SK-N-SH (cell line): ENCODE results near the gene VCAN. TPM values are rescaled to one million over a fixed set of nuclear protein-coding genes. Genes with fewer than 3 reads are reported as not detected.

Experiments used
- CTCF ChIA-PET: fragments of 300-600, 350-600 bp; formaldehyde crosslinking; extraction: SDS; loops from one replicate; lab custom pipeline; 2021; lab: Yijun Ruan, JAX
- POLR2A ChIA-PET: fragments of 350-600 bp; sonication (Branson Sonifier 250); formaldehyde crosslinking; extraction: SDS; loops from one replicate; lab custom pipeline; 2020; ENCODE audit warnings: antibody characterized with exemption, inconsistent platforms; lab: Yijun Ruan, JAX
- DNase-seq: peaks from one replicate; pipeline ENCODE4 v3.0.0; 2012
- H2AFZ ChIP-seq: fragments of 200-600 bp; sonication (generic); 2 replicates; pipeline ENCODE4 v1.8.1; 2016; ENCODE audit warnings: antibody characterized with exemption, mild to moderate bottlenecking, low read depth
- H3F3A ChIP-seq: fragments of 200-600 bp; sonication (generic); replicated peaks from 2 replicates; pipeline ENCODE3; 2016; ENCODE audit warnings: antibody characterized with exemption, mild to moderate bottlenecking; ENCODE audit not compliant: insufficient read depth
- H3K27ac ChIP-seq, 2 experiments: fragments of 200-500 bp in 1 of 2; fragments of 200-600 bp in 1 of 2; sonication (Bioruptor generic) in 1 of 2; sonication (generic), shearing (Covaris generic) in 1 of 2; 2 replicates each; pipeline versions ENCODE4 v1.5.1 to v1.6.1; 2014 to 2016; ENCODE audit warnings: low read depth in 2 of 2, inconsistent platforms in 1 of 2, low read length in 1 of 2, mild to moderate bottlenecking in 1 of 2, mixed read lengths in 1 of 2
- H3K27me3 ChIP-seq: fragments of 200-600 bp; sonication (generic), shearing (Covaris generic); 2 replicates; pipeline ENCODE4 v1.6.1; 2016; ENCODE audit warnings: mixed run types; ENCODE audit not compliant: insufficient read depth
- H3K36me3 ChIP-seq, 2 experiments: fragments of 200-500 bp in 1 of 2; fragments of 200-600 bp in 1 of 2; sonication (Bioruptor generic) in 1 of 2; sonication (generic) in 1 of 2; replicated peaks in 1 of 2; 2 replicates each; pipeline versions ENCODE3 to v1.5.1; 2014 to 2016; ENCODE audit warnings: low read length in 1 of 2, mild to moderate bottlenecking in 1 of 2; ENCODE audit not compliant: insufficient read depth in 2 of 2, control insufficient read depth in 1 of 2
- H3K4me1 ChIP-seq, 2 experiments: fragments of 200-500 bp in 1 of 2; fragments of 200-600 bp in 1 of 2; sonication (Bioruptor generic) in 1 of 2; sonication (generic), shearing (Covaris generic) in 1 of 2; 2 replicates each; pipeline versions ENCODE4 v1.5.1 to v1.6.1; 2014 to 2016; ENCODE audit warnings: low read depth in 1 of 2, low read length in 1 of 2, mixed run types in 1 of 2; ENCODE audit not compliant: insufficient read depth in 2 of 2, control insufficient read depth in 1 of 2
- H3K4me2 ChIP-seq: fragments of 200-600 bp; sonication (generic), shearing (Covaris generic); 2 replicates; pipeline ENCODE4 v1.6.1; 2017; ENCODE audit warnings: mixed run types
- H3K4me3 ChIP-seq, 2 experiments: fragments of 200-500 bp in 1 of 2; fragments of 200-600 bp in 1 of 2; sonication (Bioruptor generic) in 1 of 2; sonication (generic), shearing (Covaris generic) in 1 of 2; 2 replicates each; pipeline versions ENCODE4 v1.5.1 to v1.8.1; 2014 to 2016; ENCODE audit warnings: low read depth in 2 of 2, inconsistent platforms in 1 of 2, low read length in 1 of 2, mild to moderate bottlenecking in 1 of 2, mixed read lengths in 1 of 2, moderate library complexity in 1 of 2
- H3K79me2 ChIP-seq: fragments of 200-600 bp; sonication (generic); 2 replicates; pipeline ENCODE4 v1.8.1; 2017; ENCODE audit warnings: mild to moderate bottlenecking; ENCODE audit not compliant: insufficient read depth
- H3K9ac ChIP-seq: fragments of 200-600 bp; sonication (generic); 2 replicates; pipeline ENCODE4 v1.6.1; 2017; ENCODE audit warnings: mixed run types
- H3K9me2 ChIP-seq: fragments of 200-600 bp; sonication (generic); 2 replicates; pipeline ENCODE4 v1.6.1; 2017; ENCODE audit warnings: mixed run types
- H3K9me3 ChIP-seq: fragments of 200-600 bp; sonication (generic); 2 replicates; pipeline ENCODE4 v1.6.1; 2017; ENCODE audit warnings: mixed run types, mild to moderate bottlenecking, moderate library complexity
- H4K20me1 ChIP-seq: fragments of 200-600 bp; sonication (generic); 2 replicates; pipeline ENCODE4 v1.6.1; 2017; ENCODE audit warnings: mild to moderate bottlenecking, mixed run types; ENCODE audit not compliant: insufficient read depth
- CHD2 ChIP-seq: fragments of 150-350 bp; IDR thresholded peaks from 2 replicates; pipeline ENCODE4 v1.6.1; 2018; ENCODE audit warnings: low read length; ENCODE audit not compliant: partially characterized antibody
- EP300 ChIP-seq, 2 experiments: IDR thresholded peaks; 2 replicates each; pipeline versions ENCODE4 v1.4.0 to v1.6.1; 2012; ENCODE audit warnings: borderline replicate concordance in 1 of 2, low read depth in 1 of 2, low read length in 1 of 2
- FOXM1 ChIP-seq: IDR thresholded peaks from 2 replicates; pipeline ENCODE4 v1.4.0; 2012; ENCODE audit warnings: low read depth, mild to moderate bottlenecking
- GABPA ChIP-seq: IDR thresholded peaks from 2 replicates; pipeline ENCODE4 v1.4.0; 2012; ENCODE audit warnings: low read depth, mild to moderate bottlenecking
- MEF2A ChIP-seq: IDR thresholded peaks from 2 replicates; pipeline ENCODE4 v1.4.0; 2012; ENCODE audit warnings: low read depth, borderline replicate concordance
- NRF1 ChIP-seq: IDR thresholded peaks from 2 replicates; pipeline ENCODE4 v1.6.1; 2012; ENCODE audit warnings: low read depth, mild to moderate bottlenecking, low read length
- RAD21 ChIP-seq: IDR thresholded peaks from 2 replicates; pipeline ENCODE4 v1.6.1; 2012; ENCODE audit warnings: mild to moderate bottlenecking, low read length
- REST ChIP-seq: IDR thresholded peaks from 2 replicates; pipeline ENCODE4 v1.6.1; 2012; ENCODE audit warnings: mild to moderate bottlenecking, low read depth, low read length, moderate library complexity
- RFX5 ChIP-seq: IDR thresholded peaks from 2 replicates; pipeline ENCODE4 v1.6.1; 2012; ENCODE audit warnings: mild to moderate bottlenecking, improper control_type of control experiment, low read length
- whole genome bisulfite sequencing: methylation state at CpG from one replicate; pipeline ENCODE4 v1.1.6; 2017; ENCODE audit warnings: low lambda C conversion rate; 5-methylcytosine and 5-hydroxymethylcytosine counted together
- polyA plus RNA-seq, 3 experiments: library from polyadenylated mRNA; depleted of rRNA; stranded (reverse); fragments of >200 nt; gene quantifications; 2 replicates each; pipeline ENCODE4 v1.2.3, GENCODE V29; 2012
- TF ChIP-seq, protein P1 (sequence below): fragments of 200-600 bp; sonication (generic); IDR thresholded peaks from 2 replicates; pipeline ENCODE4 v1.6.1; 2017; ENCODE audit warnings: antibody characterized with exemption, mild to moderate bottlenecking, moderate library complexity

The VCAN gene
- polyA plus RNA-seq, 1 of the 3 experiments (the other 2 are of a cell fraction), result 142 TPM

DNA sequence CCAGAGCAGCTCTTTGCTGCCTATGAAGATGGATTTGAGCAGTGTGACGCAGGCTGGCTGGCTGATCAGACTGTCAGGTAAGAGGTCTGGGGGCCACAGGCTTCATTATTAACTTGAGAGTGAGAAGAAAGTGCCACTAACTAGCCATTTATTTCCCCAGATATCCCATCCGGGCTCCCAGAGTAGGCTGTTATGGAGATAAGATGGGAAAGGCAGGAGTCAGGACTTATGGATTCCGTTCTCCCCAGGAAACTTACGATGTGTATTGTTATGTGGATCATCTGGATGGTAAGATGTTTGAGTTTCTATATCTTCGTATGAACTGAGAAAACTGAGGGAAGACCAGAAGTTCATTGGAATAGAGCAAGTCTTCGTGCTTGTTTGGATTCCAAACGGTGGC, 22.1 kb downstream of the VCAN start:
- 89% methylated on average over 7 of the region's 7 CpGs for WGBS
- H3K9me2 ChIP-seq, result no peaks in the 10 kb centered on the region
- POLR2A ChIA-PET, result no interaction called here
- no peak for TF ChIP-seq CHD2
- no peak for TF ChIP-seq MEF2A
- no peak for TF ChIP-seq REST
- no peak for TF ChIP-seq EP300 (IDR thresholded peaks at IDR 0.05; ENCODE audit: borderline replicate concordance in 1 of 2, low read depth in 1 of 2, low read length in 1 of 2)
- no peak for TF ChIP-seq FOXM1
- TF ChIP-seq, protein P1, sequence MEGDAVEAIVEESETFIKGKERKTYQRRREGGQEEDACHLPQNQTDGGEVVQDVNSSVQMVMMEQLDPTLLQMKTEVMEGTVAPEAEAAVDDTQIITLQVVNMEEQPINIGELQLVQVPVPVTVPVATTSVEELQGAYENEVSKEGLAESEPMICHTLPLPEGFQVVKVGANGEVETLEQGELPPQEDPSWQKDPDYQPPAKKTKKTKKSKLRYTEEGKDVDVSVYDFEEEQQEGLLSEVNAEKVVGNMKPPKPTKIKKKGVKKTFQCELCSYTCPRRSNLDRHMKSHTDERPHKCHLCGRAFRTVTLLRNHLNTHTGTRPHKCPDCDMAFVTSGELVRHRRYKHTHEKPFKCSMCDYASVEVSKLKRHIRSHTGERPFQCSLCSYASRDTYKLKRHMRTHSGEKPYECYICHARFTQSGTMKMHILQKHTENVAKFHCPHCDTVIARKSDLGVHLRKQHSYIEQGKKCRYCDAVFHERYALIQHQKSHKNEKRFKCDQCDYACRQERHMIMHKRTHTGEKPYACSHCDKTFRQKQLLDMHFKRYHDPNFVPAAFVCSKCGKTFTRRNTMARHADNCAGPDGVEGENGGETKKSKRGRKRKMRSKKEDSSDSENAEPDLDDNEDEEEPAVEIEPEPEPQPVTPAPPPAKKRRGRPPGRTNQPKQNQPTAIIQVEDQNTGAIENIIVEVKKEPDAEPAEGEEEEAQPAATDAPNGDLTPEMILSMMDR, result no peak
- DNase-seq, result no peak
- peaks cover 9% of the 10 kb centered on the region for H3F3A ChIP-seq
- no peak overlapping the region for H3K4me3 ChIP-seq
- no peak overlapping the region for H3K27ac ChIP-seq
- H3K4me2 ChIP-seq, result no peak overlapping the region
- no peaks in the 10 kb centered on the region for H3K27me3 ChIP-seq
- H3K4me1 ChIP-seq, result no peaks in the 10 kb centered on the region
- H3K9me3 ChIP-seq, result no peaks in the 10 kb centered on the region
- H3K9ac ChIP-seq, result no peak overlapping the region
- peaks cover 93 to 98% of the 10 kb centered on the region in 2 experiments for H3K36me3 ChIP-seq
- peaks cover 20% of the 10 kb centered on the region for H4K20me1 ChIP-seq
- CTCF ChIA-PET, result no interaction called here
- peaks cover 96% of the 10 kb centered on the region for H3K79me2 ChIP-seq
- no peak overlapping the region for H2AFZ ChIP-seq

- Histone ChIP-seq H3K9me2 (no peaks in the 10 kb centered on the region), H3K9me3 (no peaks in the 10 kb centered on the region), H3K79me2 (peaks cover 96% of the 10 kb centered on the region), H3K27ac (no peak overlapping the region), H2AFZ (no peak overlapping the region), H3K4me3 (no peak overlapping the region), H3K27me3 (no peaks in the 10 kb centered on the region), H3K36me3 (peaks cover 94 to 98% of the 10 kb centered on the region in 2 experiments), H3K4me2 (no peak overlapping the region), H4K20me1 (peaks cover 20% of the 10 kb centered on the region), H3K4me1 (no peaks in the 10 kb centered on the region), H3F3A (peaks cover 9% of the 10 kb centered on the region), H3K9ac (no peak overlapping the region)
- ChIA-PET POLR2A (no interaction called here), CTCF (interaction anchor here (1.3 kb wide), 1 partner anchor 13 kb away, joined by 4 read pairs; no protein-coding TSS in a partner anchor)
- WGBS, result 86% methylated on average over 2 of the region's 2 CpGs
- DNase-seq, result no peak
- TF ChIP-seq REST (no peak), RFX5 (no peak), CHD2 (no peak), GABPA (no peak), RAD21 (no peak), NRF1 (no peak)
Observed at GRCh38 chr5:83494087-83494620, 22.6 kb downstream of the VCAN start.
